ENCODE data around the gene FTO. TPM values are rescaled to one million over a fixed set of nuclear protein-coding genes. Genes with fewer than 3 reads are reported as not detected.

FTO gene
- total and polyA plus RNA-seq, 2 of the 13 experiments (the other 11 are each of a cell fraction or from before 2014, with no cell fraction given) = 41.6 to 55.8 TPM

DNA sequence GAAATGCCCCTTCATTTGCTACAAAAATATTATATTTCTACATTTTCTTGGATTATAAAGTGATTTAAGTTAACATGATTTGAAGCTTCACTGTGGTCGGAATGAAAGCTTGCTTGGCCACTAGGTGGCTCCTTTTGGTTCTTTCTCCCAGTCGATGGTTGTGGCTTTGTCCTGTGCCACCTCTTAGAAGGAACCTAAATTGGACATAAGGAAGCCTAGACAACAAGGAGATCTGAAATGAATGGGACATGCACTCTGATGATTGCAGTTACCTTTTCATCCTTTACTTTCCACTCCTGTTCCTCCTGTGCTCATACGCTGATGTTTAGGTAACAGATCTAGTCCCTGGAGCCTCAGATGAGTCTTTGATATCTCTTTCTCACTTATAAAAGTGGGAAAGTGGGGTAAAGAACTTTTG lies 39.2 kb downstream of the FTO start (continued):
- TF ChIP-seq SMC3 (IDR thresholded peaks at IDR 0.05; ENCODE audit: low read length) = peak; percentile 67; the same call in 1 of the 2 replicates
- TF ChIP-seq CBX2 (IDR thresholded peaks at IDR 0.05; ENCODE audit: low read depth, low read length) = no peak
- TF ChIP-seq CBX2 (CRISPR knock-in tag; IDR thresholded peaks at IDR 0.05; ENCODE audit: low read depth) = no peak
- TF ChIP-seq NR2F6 (IDR thresholded peaks at IDR 0.05) = no peak
- TF ChIP-seq NR2F6 (CRISPR knock-in tag; IDR thresholded peaks at IDR 0.05) = no peak
- no peak for TF ChIP-seq RBM39 (IDR thresholded peaks at IDR 0.05; ENCODE audit: low read depth, low read length, poor library complexity, severe bottlenecking)
- TF ChIP-seq, protein P1, sequence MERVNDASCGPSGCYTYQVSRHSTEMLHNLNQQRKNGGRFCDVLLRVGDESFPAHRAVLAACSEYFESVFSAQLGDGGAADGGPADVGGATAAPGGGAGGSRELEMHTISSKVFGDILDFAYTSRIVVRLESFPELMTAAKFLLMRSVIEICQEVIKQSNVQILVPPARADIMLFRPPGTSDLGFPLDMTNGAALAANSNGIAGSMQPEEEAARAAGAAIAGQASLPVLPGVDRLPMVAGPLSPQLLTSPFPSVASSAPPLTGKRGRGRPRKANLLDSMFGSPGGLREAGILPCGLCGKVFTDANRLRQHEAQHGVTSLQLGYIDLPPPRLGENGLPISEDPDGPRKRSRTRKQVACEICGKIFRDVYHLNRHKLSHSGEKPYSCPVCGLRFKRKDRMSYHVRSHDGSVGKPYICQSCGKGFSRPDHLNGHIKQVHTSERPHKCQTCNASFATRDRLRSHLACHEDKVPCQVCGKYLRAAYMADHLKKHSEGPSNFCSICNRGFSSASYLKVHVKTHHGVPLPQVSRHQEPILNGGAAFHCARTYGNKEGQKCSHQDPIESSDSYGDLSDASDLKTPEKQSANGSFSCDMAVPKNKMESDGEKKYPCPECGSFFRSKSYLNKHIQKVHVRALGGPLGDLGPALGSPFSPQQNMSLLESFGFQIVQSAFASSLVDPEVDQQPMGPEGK (CRISPR knock-in tag; IDR thresholded peaks at IDR 0.05) = no peak
- TF ChIP-seq ZNF550 (CRISPR knock-in tag; IDR thresholded peaks at IDR 0.05; ENCODE audit: borderline replicate concordance) = no peak
- TF ChIP-seq ZNF713 (CRISPR knock-in tag; IDR thresholded peaks at IDR 0.05) = no peak
- no peak for TF ChIP-seq NR2F2 (IDR thresholded peaks at IDR 0.05; ENCODE audit: borderline replicate concordance, low read depth)
- no peak for TF ChIP-seq HIVEP1 (CRISPR knock-in tag; IDR thresholded peaks at IDR 0.05)
- TF ChIP-seq, protein P2, sequence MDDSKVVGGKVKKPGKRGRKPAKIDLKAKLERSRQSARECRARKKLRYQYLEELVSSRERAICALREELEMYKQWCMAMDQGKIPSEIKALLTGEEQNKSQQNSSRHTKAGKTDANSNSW (CRISPR knock-in tag; IDR thresholded peaks at IDR 0.05; ENCODE audit: borderline replicate concordance) = no peak
- no peak for TF ChIP-seq ZNF225 (CRISPR knock-in tag; IDR thresholded peaks at IDR 0.05)
- TF ChIP-seq, protein P3, sequence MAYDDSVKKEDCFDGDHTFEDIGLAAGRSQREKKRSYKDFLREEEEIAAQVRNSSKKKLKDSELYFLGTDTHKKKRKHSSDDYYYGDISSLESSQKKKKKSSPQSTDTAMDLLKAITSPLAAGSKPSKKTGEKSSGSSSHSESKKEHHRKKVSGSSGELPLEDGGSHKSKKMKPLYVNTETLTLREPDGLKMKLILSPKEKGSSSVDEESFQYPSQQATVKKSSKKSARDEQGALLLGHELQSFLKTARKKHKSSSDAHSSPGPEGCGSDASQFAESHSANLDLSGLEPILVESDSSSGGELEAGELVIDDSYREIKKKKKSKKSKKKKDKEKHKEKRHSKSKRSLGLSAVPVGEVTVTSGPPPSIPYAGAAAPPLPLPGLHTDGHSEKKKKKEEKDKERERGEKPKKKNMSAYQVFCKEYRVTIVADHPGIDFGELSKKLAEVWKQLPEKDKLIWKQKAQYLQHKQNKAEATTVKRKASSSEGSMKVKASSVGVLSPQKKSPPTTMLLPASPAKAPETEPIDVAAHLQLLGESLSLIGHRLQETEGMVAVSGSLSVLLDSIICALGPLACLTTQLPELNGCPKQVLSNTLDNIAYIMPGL (CRISPR knock-in tag; IDR thresholded peaks at IDR 0.05; ENCODE audit: borderline replicate concordance in 1 of 2, low read depth in 1 of 2) = no peak
- TF ChIP-seq, protein P4, sequence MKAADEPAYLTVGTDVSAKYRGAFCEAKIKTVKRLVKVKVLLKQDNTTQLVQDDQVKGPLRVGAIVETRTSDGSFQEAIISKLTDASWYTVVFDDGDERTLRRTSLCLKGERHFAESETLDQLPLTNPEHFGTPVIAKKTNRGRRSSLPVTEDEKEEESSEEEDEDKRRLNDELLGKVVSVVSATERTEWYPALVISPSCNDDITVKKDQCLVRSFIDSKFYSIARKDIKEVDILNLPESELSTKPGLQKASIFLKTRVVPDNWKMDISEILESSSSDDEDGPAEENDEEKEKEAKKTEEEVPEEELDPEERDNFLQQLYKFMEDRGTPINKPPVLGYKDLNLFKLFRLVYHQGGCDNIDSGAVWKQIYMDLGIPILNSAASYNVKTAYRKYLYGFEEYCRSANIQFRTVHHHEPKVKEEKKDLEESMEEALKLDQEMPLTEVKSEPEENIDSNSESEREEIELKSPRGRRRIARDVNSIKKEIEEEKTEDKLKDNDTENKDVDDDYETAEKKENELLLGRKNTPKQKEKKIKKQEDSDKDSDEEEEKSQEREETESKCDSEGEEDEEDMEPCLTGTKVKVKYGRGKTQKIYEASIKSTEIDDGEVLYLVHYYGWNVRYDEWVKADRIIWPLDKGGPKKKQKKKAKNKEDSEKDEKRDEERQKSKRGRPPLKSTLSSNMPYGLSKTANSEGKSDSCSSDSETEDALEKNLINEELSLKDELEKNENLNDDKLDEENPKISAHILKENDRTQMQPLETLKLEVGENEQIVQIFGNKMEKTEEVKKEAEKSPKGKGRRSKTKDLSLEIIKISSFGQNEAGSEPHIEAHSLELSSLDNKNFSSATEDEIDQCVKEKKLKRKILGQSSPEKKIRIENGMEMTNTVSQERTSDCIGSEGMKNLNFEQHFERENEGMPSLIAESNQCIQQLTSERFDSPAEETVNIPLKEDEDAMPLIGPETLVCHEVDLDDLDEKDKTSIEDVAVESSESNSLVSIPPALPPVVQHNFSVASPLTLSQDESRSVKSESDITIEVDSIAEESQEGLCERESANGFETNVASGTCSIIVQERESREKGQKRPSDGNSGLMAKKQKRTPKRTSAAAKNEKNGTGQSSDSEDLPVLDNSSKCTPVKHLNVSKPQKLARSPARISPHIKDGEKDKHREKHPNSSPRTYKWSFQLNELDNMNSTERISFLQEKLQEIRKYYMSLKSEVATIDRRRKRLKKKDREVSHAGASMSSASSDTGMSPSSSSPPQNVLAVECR (CRISPR knock-in tag; IDR thresholded peaks at IDR 0.05; ENCODE audit: borderline replicate concordance) = no peak
- TF ChIP-seq, protein P5, sequence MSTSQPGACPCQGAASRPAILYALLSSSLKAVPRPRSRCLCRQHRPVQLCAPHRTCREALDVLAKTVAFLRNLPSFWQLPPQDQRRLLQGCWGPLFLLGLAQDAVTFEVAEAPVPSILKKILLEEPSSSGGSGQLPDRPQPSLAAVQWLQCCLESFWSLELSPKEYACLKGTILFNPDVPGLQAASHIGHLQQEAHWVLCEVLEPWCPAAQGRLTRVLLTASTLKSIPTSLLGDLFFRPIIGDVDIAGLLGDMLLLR (CRISPR knock-in tag; IDR thresholded peaks at IDR 0.05) = no peak
- TF ChIP-seq, protein P6, sequence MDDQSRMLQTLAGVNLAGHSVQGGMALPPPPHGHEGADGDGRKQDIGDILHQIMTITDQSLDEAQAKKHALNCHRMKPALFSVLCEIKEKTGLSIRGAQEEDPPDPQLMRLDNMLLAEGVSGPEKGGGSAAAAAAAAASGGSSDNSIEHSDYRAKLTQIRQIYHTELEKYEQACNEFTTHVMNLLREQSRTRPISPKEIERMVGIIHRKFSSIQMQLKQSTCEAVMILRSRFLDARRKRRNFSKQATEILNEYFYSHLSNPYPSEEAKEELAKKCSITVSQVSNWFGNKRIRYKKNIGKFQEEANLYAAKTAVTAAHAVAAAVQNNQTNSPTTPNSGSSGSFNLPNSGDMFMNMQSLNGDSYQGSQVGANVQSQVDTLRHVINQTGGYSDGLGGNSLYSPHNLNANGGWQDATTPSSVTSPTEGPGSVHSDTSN (CRISPR knock-in tag; IDR thresholded peaks at IDR 0.05; ENCODE audit: borderline replicate concordance) = no peak
- TF ChIP-seq KDM4B (CRISPR knock-in tag; IDR thresholded peaks at IDR 0.05) = no peak
- no peak for TF ChIP-seq PTBP1 (IDR thresholded peaks at IDR 0.05; ENCODE audit: low read depth, low read length, poor library complexity, severe bottlenecking)
- no peak for TF ChIP-seq ZNF260 (CRISPR knock-in tag; IDR thresholded peaks at IDR 0.05; ENCODE audit: borderline replicate concordance, low read depth)
- TF ChIP-seq TAF1 (CRISPR knock-in tag; IDR thresholded peaks at IDR 0.05) = no peak
